Keratinocyte (primary cell): Measurements from ENCODE around the gene PLCB3.

ENCODE experiments used
- CTCF ChIP-seq, 3 experiments: IDR thresholded peaks in 1 of 3; conservative IDR thresholded peaks in 1 of 3; optimal IDR thresholded peaks in 1 of 3; 2 replicates in 2 of 3; 3 replicates in 1 of 3; pipeline versions ENCODE3 to v1.5.1; 2011; ENCODE audit warnings: low read length in 3 of 3, mild to moderate bottlenecking in 3 of 3, moderate library complexity in 2 of 3, control low read depth in 1 of 3, inconsistent platforms in 1 of 3; ENCODE audit not compliant: insufficient read depth in 2 of 3; ENCODE audit errors: extremely low read depth in 1 of 3
- EZH2 ChIP-seq: IDR thresholded peaks from one replicate; pipeline ENCODE4 v1.6.1; 2012; ENCODE audit warnings: inconsistent platforms, mild to moderate bottlenecking, low read length, moderate library complexity

- no peak for TF ChIP-seq CTCF (optimal IDR thresholded peaks at IDR 0.05 in 1 of 3, IDR thresholded peaks at IDR 0.05 in 1 of 3, conservative IDR thresholded peaks at IDR 0.05 in 1 of 3; ENCODE audit: extremely low read depth in 1 of 3, insufficient read depth in 2 of 3, low read length in 3 of 3)
- TF ChIP-seq EZH2, result no peak
Measured at GRCh38 chr11:64216879-64217278, 34.5 kb upstream of the PLCB3 start.
